GM12874 (cell line): ENCODE measurements around the gene AMN1.

Experiments used
- CTCF ChIP-seq: IDR thresholded peaks from 2 replicates; pipeline ENCODE4 v1.5.1; 2011; ENCODE audit warnings: low read depth, mild to moderate bottlenecking, control low read depth, low read length, moderate library complexity; ENCODE audit not compliant: insufficient read depth

Gene AMN1

GRCh38 chr12:31728917-31729640 lies at the start of gene AMN1:
Gene AMN1 (minus strand): TSS chr12:31729021. CDS start chr12:31729008, 13 bp downstream.
- TF ChIP-seq CTCF: 0 out of 2 replicates have a peak, but pooled peaks have one; percentile 3

GRCh38 chr12:31773867-31774266 lies 45.0 kb upstream of the AMN1 start:
- TF ChIP-seq CTCF: no peak

- TF ChIP-seq CTCF: no peak
Measured at GRCh38 chr12:31773223-31773750, 44.5 kb upstream of the AMN1 start.

- no peak for TF ChIP-seq CTCF
Measured at GRCh38 chr12:31772685-31773222, 43.9 kb upstream of the AMN1 start.

GRCh38 chr12:31772186-31772585 lies 43.4 kb upstream of the AMN1 start:
- no peak for TF ChIP-seq CTCF

GRCh38 chr12:31768046-31768445 lies 39.2 kb upstream of the AMN1 start:
- TF ChIP-seq CTCF: no peak

- TF ChIP-seq CTCF: no peak
Measured at GRCh38 chr12:31765931-31766330, 37.1 kb upstream of the AMN1 start.
